HG02852 (cell line): ENCODE measurements around the gene SNX13.
"Not testable (repeated sequence)": the region's sequence is repeated elsewhere in the genome, so short reads cannot be mapped to it uniquely, and the experiment has no call there.

Experiments
- ATAC-seq: cut with Tn5 transposase; IDR thresholded peaks from one replicate; pipeline ENCODE4 v1.9.1; 2021; ENCODE audit warnings: mild to moderate bottlenecking, moderate library complexity; ENCODE audit not compliant: unreplicated experiment

Gene SNX13

DNA sequence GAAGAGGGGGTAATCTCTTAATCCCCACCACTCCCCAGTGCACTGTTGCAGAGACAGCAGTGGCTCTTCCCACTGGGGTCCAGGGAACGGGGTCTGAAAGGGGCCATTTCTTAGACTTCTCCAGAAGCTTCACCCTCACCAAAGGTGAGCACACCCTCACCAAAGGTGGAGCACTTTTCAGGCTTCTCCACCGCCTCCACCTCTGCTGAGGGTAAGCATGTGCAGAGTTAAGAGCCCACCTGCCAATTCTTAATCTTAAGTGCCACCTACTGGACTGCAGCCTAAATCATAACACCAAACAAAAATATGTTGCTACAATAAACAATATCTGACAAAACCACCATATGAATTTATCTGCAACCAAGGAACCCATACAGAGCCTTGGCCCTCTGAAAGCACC lies 27.0 kb downstream of the SNX13 start:
- ATAC-seq: no peak

GRCh38 chr7:17912536-17913235 lies 27.6 kb downstream of the SNX13 start:
- no peak for ATAC-seq

DNA sequence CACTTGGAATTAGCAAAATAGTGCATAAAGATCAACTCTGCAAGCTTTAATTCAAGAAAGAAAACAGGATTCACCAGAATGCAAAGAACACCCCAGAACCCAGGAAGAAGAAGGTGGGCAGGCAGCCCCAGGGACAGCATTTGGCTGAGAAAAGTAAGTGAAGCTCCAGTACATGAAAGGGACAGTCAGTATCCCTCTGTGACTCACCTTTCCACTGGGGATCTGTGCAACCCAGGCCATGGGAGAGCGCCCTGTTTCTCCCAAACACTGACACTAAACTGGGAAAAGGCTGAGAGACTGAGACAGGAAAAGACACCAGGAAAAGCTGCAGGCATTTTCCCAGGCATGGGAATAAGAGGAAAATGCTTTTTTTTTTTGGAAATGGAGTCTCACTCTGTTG lies 28.2 kb downstream of the SNX13 start:
- ATAC-seq: no peak

- no peak for ATAC-seq
Measured at GRCh38 chr7:17910377-17910776, 29.9 kb downstream of the SNX13 start.

GRCh38 chr7:17909310-17909709 lies 31.0 kb downstream of the SNX13 start:
- ATAC-seq: not testable (repeated sequence)

DNA sequence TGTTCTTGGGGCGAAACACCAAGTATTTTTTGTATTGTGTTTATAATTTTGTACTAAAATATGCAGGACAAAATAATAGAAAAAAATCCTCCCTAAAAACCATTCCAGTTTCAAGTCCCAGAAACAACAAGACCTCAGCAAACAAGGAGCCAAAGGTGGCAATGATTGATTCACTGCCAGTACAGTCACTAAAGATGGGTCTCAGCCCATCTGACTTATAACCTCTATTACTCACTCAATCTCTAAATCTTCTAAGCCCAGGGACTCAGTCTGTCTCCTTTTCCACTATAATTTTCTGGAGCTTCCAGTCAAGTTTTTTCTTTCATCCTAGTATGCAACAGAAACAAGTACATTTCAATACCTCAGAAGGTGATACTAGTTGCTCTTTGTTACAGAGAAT lies 33.3 kb downstream of the SNX13 start:
- ATAC-seq: no peak

DNA sequence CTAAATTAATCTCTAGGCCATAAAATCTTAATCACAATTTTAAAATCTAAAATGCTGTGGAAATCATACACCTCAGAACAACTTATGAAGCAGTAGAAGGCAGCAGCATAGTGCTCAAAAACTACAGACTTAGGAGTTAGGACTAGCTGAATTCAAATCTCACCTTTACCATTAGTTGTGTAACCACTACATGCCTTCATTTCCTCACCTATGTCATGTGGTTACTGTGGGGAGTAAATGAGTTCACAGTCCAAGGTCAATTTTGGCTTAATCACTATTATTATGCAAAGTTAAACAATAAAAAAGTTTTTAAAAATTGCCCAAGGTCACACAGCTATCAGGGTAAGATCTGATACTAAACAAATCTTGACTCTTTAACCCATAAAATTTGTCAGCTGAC lies 37.0 kb downstream of the SNX13 start:
- no peak for ATAC-seq

GRCh38 chr7:17902599-17902998 lies 37.7 kb downstream of the SNX13 start:
- no peak for ATAC-seq

DNA sequence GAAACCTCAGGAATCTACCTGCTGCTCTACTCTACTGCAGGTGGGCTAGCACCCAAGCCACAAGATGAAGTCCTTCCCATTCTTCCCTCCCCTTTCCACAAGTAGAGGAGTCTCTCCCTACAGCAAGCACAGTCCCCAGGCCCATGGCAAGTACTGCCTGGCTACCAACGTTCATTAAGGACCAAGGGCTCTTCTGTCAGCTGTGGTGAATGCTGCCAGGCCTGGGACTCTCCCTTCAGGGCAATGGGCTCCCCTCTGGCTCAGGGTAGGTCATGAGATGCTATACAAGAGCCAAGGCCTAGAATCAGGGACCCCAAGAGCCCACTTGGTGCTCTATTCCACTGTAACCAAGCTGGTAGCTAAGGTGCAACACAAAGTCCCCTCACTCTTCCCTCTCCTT lies 39.8 kb downstream of the SNX13 start:
- no peak for ATAC-seq

GRCh38 chr7:17898111-17898510 lies 42.2 kb downstream of the SNX13 start:
- no peak for ATAC-seq

- ATAC-seq: no peak
Measured at GRCh38 chr7:17887286-17887685, 53.0 kb downstream of the SNX13 start.

- no peak for ATAC-seq
Measured at GRCh38 chr7:17882685-17883084, 57.6 kb downstream of the SNX13 start.

- ATAC-seq: no peak
Measured at GRCh38 chr7:17879075-17879661, 61.1 kb downstream of the SNX13 start.

GRCh38 chr7:17878627-17879026 lies 61.7 kb downstream of the SNX13 start:
- ATAC-seq: no peak

- ATAC-seq: no peak
Measured at GRCh38 chr7:17871815-17872533, 68.3 kb downstream of the SNX13 start.

- no peak for ATAC-seq
Measured at GRCh38 chr7:17870406-17870805, 69.9 kb downstream of the SNX13 start.

GRCh38 chr7:17863809-17864143 lies 76.5 kb downstream of the SNX13 start:
- no peak for ATAC-seq

DNA sequence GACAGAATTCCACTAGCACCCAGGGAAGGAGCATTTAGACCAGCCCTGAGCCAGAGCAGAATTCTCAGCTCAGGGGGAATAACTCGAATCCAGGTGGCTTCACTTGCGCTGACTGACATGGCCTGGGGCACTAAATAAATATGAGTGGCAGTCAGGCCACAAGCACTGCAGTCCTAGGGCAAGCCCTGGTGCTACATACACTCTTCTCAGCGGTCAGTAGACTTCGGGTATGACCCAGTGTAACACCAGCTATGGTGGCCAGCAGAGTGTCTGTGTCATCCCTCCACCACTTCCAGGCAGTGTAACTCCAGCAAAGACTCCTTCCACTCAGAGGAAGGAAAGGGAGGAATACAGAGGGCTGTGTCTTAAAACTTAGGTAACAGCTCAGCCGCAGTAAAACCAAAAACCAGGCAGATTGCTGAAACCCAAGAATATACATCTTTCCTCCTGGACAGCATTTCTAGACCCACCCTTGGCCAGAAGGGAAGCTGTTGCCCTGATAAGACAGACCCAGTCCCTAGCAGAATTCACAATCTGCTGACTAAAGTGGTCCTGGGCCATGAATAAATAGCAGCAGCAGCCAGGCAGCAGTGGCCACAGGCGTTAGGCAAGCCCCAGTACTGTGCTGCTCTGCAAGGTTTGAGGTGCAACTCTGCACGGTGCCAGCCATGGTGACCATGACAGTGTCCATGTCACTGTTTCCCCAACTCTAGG lies 77.0 kb downstream of the SNX13 start:
- ATAC-seq: no peak

DNA sequence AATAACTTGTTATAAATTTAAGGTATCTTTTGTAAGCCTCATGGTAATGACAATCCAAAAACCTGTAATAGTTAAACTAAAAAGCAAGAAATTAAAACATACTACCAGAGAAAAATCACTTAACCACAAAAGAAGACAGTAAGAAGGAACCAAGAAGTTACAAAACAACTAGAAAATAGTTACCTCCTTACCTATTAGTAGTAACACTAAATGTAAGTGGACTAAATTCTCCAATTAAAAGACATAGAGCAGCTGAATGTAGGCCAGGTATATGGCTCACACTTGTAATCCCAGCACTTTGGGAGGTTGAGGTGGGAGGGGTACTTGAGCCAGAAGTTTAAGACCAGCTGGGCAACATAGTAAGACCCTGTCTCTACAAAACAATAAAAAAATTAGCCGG lies 84.0 kb downstream of the SNX13 start:
- no peak for ATAC-seq

- ATAC-seq: no peak
Measured at GRCh38 chr7:17855202-17855601, 85.1 kb downstream of the SNX13 start.

- no peak for ATAC-seq
Measured at GRCh38 chr7:17854261-17855047, 85.8 kb downstream of the SNX13 start.
